Measurements from ENCODE around the gene SLC43A2.

Gene SLC43A2

DNA sequence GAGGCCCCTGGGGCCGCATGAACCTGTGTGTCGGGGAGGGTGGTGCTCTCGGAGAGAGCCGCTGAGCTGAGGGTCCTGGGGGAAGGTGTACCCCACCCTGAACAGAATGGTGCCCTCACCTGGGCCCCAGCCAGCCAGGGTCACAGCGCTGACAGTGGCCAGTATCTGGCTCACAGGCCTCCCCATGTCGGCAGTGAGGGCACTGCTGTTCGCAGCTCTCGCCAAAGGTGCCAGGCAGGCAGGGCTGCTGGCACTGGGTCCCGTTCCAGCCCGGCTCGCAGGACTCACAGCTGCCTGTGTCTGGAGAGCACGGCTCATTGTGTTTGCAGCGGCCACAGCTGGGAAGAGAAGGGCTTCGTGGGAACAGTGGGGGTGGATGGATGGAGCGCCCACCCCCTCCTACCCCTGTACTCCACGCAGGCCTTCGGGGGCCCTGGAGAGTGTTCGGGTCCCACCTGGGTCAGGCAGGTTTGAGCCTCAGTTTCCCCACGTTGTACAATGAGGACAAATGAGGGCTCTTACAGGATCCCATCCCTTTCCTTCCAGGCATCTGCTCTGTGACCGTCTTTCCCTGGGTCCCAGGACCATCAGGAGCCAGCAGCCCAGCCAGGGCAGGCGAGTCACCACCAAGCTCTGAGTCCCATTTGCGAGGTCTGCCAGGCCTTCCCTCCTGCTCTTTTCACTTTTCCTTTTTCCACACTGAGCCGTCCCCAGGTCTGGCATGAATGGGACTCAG lies 11.9 kb upstream of the SLC43A2 start:
- H3K4me3 ChIP-seq (replicated peaks; ENCODE audit: low read depth, low read length) = no peak overlapping the region
- TF ChIP-seq, protein P1, sequence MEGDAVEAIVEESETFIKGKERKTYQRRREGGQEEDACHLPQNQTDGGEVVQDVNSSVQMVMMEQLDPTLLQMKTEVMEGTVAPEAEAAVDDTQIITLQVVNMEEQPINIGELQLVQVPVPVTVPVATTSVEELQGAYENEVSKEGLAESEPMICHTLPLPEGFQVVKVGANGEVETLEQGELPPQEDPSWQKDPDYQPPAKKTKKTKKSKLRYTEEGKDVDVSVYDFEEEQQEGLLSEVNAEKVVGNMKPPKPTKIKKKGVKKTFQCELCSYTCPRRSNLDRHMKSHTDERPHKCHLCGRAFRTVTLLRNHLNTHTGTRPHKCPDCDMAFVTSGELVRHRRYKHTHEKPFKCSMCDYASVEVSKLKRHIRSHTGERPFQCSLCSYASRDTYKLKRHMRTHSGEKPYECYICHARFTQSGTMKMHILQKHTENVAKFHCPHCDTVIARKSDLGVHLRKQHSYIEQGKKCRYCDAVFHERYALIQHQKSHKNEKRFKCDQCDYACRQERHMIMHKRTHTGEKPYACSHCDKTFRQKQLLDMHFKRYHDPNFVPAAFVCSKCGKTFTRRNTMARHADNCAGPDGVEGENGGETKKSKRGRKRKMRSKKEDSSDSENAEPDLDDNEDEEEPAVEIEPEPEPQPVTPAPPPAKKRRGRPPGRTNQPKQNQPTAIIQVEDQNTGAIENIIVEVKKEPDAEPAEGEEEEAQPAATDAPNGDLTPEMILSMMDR (IDR thresholded peaks at IDR 0.05; ENCODE audit: low read depth, low read length, missing control alignments) = no peak
- no peak for DNase-seq (ENCODE audit: extremely low read depth, low read depth)

DNA sequence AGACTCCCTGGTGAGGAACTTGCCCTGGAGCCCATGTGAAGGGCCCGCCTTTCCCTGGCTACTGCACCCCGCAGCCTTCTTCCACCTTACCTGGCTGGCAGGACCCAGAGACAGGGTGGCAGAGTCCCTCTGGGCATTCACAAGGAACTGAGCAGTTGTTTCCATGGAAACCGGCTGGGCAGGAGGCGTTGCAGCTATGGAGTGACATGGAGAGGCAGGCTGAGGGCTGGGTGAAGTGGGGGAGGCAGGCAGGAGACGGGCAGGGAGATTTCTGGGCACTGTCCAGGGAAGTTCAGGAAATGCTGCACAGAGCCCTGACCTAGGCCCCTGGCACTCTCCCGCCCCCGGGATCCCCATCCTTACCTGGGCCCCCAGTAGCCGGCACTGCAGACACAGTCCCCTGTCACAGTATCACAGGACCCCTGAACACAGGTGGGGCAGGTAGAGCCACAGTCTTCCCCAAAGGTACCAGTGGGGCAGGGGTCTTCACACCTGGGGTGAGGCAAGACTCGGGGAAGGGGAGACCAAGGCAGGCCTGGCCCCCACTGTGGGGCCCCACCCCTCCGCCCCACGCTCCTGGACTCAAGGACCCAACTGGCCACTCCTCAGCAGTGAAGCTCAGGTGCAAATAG lies 11.0 kb upstream of the SLC43A2 start:
- H3K4me3 ChIP-seq (replicated peaks; ENCODE audit: low read depth, low read length) = no peak overlapping the region
- no peak for DNase-seq (ENCODE audit: extremely low read depth, low read depth)
- TF ChIP-seq, protein P1 (IDR thresholded peaks at IDR 0.05; ENCODE audit: low read depth, low read length, missing control alignments) = no peak

GRCh38 chr17:1638624-1639300 lies 10.1 kb upstream of the SLC43A2 start:
- no peak for DNase-seq (ENCODE audit: extremely low read depth, low read depth)

DNA sequence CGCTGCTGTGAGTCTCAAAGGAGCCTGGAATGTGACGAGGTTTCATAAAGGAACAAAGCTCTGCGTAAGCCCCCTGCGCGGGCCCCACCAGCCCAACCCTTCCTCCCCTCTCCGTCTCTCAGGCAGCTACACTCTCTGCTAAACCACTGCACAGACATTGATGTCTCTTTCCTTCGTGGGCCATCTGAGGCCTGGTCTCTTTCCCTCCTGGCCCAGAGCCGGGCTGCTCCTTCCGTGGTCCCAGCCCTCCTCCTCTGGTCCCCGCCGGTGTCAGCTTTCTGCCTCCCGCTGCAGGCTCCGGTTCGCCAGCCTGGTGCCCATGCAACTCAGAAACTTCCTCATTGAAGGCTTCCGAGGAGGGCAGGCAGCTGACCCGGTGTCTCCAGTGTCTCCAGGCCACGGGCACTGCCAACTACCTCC lies 9.5 kb upstream of the SLC43A2 start:
- DNase-seq (ENCODE audit: extremely low read depth, low read depth) = no peak
- no peak overlapping the region for H3K4me3 ChIP-seq (replicated peaks; ENCODE audit: low read depth, low read length)
- TF ChIP-seq, protein P1 (IDR thresholded peaks at IDR 0.05; ENCODE audit: low read depth, low read length, missing control alignments) = no peak

More at GRCh38 chr17:1638624-1639300, 10.1 kb upstream of the SLC43A2 start:
- H3K4me3 ChIP-seq (replicated peaks; ENCODE audit: low read depth, low read length) = no peak overlapping the region
- TF ChIP-seq, protein P1 (IDR thresholded peaks at IDR 0.05; ENCODE audit: low read depth, low read length, missing control alignments) = no peak

- no peak for DNase-seq (ENCODE audit: extremely low read depth, low read depth)
- TF ChIP-seq, protein P1 (IDR thresholded peaks at IDR 0.05; ENCODE audit: low read depth, low read length, missing control alignments) = no peak
Observed at GRCh38 chr17:1636732-1637285, 8.2 kb upstream of the SLC43A2 start.

DNA sequence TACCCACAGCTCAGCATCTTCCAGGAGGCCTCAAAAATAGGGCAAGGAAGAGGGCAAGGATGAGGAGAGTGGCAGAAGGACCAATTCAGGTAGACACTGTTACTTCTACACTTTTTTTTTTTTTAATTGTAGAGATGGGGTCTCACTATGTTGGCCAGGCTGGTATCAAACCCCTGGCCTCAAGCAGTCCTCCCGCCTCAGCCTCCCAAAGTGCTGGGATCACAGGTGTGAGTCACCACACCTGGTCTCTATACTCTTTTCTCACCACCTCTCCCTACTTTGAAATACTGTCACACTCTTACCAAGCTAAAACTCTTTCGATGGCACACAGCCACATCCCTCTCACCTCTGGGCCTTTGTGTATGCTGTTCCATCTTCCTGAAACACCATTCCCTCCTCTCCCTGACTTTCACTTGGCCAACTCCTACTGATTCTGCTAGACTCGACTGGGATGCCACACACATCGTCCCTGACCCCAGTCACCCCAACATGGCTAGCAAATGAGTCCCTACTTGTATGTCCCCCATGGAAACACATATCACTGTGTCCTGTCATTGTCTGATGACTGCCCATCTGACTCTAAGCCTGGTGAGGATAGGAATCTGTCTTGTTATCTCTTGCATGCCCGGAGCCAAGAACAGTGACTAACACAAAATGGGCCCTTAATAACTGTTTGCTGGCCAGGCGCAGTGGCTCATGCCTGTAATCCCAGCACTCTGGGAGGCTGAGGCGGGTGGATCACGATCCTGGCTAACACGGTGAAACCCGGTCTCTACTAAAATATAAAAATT lies 7.2 kb upstream of the SLC43A2 start:
- no peak overlapping the region for H3K4me3 ChIP-seq (replicated peaks; ENCODE audit: low read depth, low read length)
- TF ChIP-seq, protein P1 (IDR thresholded peaks at IDR 0.05; ENCODE audit: low read depth, low read length, missing control alignments) = no peak
- DNase-seq (ENCODE audit: extremely low read depth, low read depth) = no peak

More at GRCh38 chr17:1636732-1637285, 8.2 kb upstream of the SLC43A2 start:
- no peak overlapping the region for H3K4me3 ChIP-seq (replicated peaks; ENCODE audit: low read depth, low read length)

Data from HFF-Myc (cell line).